HG03432 (cell line): ENCODE data around the gene FBXL20.
"Not testable (repeated sequence)": the region's sequence is repeated elsewhere in the genome, so short reads cannot be mapped to it uniquely, and the experiment has no call there.

Source experiments
- ATAC-seq: cut with Tn5 transposase; IDR thresholded peaks from one replicate; pipeline ENCODE4 v1.9.1; 2021; ENCODE audit warnings: mild to moderate bottlenecking, moderate library complexity; ENCODE audit not compliant: unreplicated experiment

Gene FBXL20

GRCh38 chr17:39261286-39261685 lies 140.1 kb downstream of the FBXL20 start:
- no peak for ATAC-seq

GRCh38 chr17:39252788-39253460 lies 148.5 kb downstream of the FBXL20 start:
- no peak for ATAC-seq

GRCh38 chr17:39251997-39252396 lies 149.4 kb downstream of the FBXL20 start:
- ATAC-seq = no peak

GRCh38 chr17:39250076-39250475 lies 151.3 kb downstream of the FBXL20 start:
- not testable (repeated sequence) for ATAC-seq

GRCh38 chr17:39246274-39246673 lies 155.2 kb downstream of the FBXL20 start:
- ATAC-seq = no peak

GRCh38 chr17:39244600-39245570 lies 156.5 kb downstream of the FBXL20 start:
- no peak for ATAC-seq

- no peak for ATAC-seq
Observed at GRCh38 chr17:39244016-39244599, 157.3 kb downstream of the FBXL20 start.

GRCh38 chr17:39243155-39243554 lies 158.3 kb downstream of the FBXL20 start:
- no peak for ATAC-seq

GRCh38 chr17:39240631-39241030 lies 160.8 kb downstream of the FBXL20 start:
- ATAC-seq = no peak

- ATAC-seq = no peak
Observed at GRCh38 chr17:39239640-39240314, 161.6 kb downstream of the FBXL20 start.

GRCh38 chr17:39238311-39238972 lies 163.0 kb downstream of the FBXL20 start:
- ATAC-seq = no peak

GRCh38 chr17:39237586-39237985 lies 163.8 kb downstream of the FBXL20 start:
- ATAC-seq = no peak

- ATAC-seq = no peak
Observed at GRCh38 chr17:39236981-39237441, 164.4 kb downstream of the FBXL20 start.

GRCh38 chr17:39236450-39236927 lies 164.9 kb downstream of the FBXL20 start:
- no peak for ATAC-seq

- ATAC-seq = no peak
Observed at GRCh38 chr17:39235555-39236449, 165.6 kb downstream of the FBXL20 start.

- no peak for ATAC-seq
Observed at GRCh38 chr17:39231591-39232551, 169.6 kb downstream of the FBXL20 start.

- no peak for ATAC-seq
Observed at GRCh38 chr17:39231091-39231561, 170.3 kb downstream of the FBXL20 start.

GRCh38 chr17:39230361-39230760 lies 171.1 kb downstream of the FBXL20 start:
- ATAC-seq = no peak
